Upper lobe of left lung (tissue), 6 donors: ENCODE data around the gene PNPLA6. TPM values are rescaled to one million over a fixed set of nuclear protein-coding genes. Genes with fewer than 3 reads are reported as not detected.
A peak's percentile ranks its signal among the peaks of the same experiment; 100 is the strongest.

Experiments used
- ATAC-seq, 2 donors: fragments of 200-7000 bp; cut with Tn5 transposase; one replicate each; pipeline ENCODE4 v1.9.1; 2022; ENCODE audit warnings: mild to moderate bottlenecking in 2 of 2, moderate library complexity in 2 of 2; ENCODE audit not compliant: low FRiP score in 2 of 2
- DNase-seq, 2 donors: peaks; one replicate each; pipeline ENCODE4 v3.0.0-alpha.2; 2019 to 2020
- H3K27ac ChIP-seq, 4 donors: fragments of 200-600 bp; sonication (generic); one replicate each; pipeline ENCODE4 v1.5.1; 2016 to 2019
- H3K27me3 ChIP-seq, 4 donors: fragments of 200-600 bp; sonication (generic); one replicate each; pipeline ENCODE4 v1.5.1; 2017 to 2019
- H3K36me3 ChIP-seq, 4 donors: fragments of 200-600 bp; sonication (generic); one replicate each; pipeline ENCODE4 v1.5.1; 2016 to 2019
- H3K4me1 ChIP-seq, 4 donors: fragments of 200-600 bp; sonication (generic); one replicate each; pipeline ENCODE4 v1.5.1; 2018 to 2019
- H3K4me3 ChIP-seq, 4 donors: fragments of 200-600 bp; sonication (generic); one replicate each; pipeline ENCODE4 v1.5.1; 2017 to 2019; ENCODE audit warnings: mild to moderate bottlenecking in 2 of 4, moderate library complexity in 1 of 4
- H3K9me3 ChIP-seq, 4 donors: fragments of 200-600 bp; sonication (generic); one replicate each; pipeline ENCODE4 v1.5.1; 2018 to 2019
- CTCF ChIP-seq, 6 experiments: fragments of 450-650 bp in 4 of 6; fragments of 200-600 bp in 2 of 6; sonication (generic) in 2 of 6; IDR thresholded peaks; one replicate each; pipeline ENCODE4 v1.5.1; 2016 to 2019; ENCODE audit warnings: antibody characterized with exemption in 6 of 6
- EP300 ChIP-seq, 4 donors: sonication (generic); formaldehyde crosslinking; IDR thresholded peaks; one replicate each; pipeline ENCODE4 v1.5.1; 2017; ENCODE audit warnings: antibody characterized with exemption in 4 of 4, control low read depth in 2 of 4
- POLR2A ChIP-seq, 4 donors: fragments of 450-650 bp; IDR thresholded peaks; one replicate each; pipeline ENCODE4 v1.5.1; 2016 to 2017; ENCODE audit warnings: antibody characterized with exemption in 4 of 4, mild to moderate bottlenecking in 2 of 4
- POLR2AphosphoS5 ChIP-seq, 2 donors: sonication (generic); formaldehyde crosslinking; IDR thresholded peaks; one replicate each; pipeline ENCODE4 v1.5.1; 2017; ENCODE audit warnings: antibody characterized with exemption in 2 of 2
- WGBS, 2 donors: methylation state at CpG; one replicate each; pipeline ENCODE4 v1.1.5; 2017 to 2018; 5-methylcytosine and 5-hydroxymethylcytosine counted together
- total RNA-seq, 6 donors: library from RNA; depleted of rRNA in 4 of 6; stranded (reverse); fragments of >200 nt in 4 of 6; gene quantifications; one replicate each; pipeline versions ENCODE4 v1.1.0 to v1.2.1, GENCODE V29; 2016 to 2021
- donor health status: DM: no; HTN: no; CAD: no; lungs with moderate emphysema.
- donor health status: DM: no; HTN: yes; CAD: no; lungs with severe emphysema.

PNPLA6 gene
- total RNA-seq, 6 donors from 2014 or later: 125 to 412 (median 328) TPM

GRCh38 chr19:7596211-7596937 is 60.9 kb downstream of the PNPLA6 start:
- Histone ChIP-seq H3K4me3 (peak overlapping the region in 3 of 4 donors; percentile 56 to 60 (median 56)), H3K36me3 (no peaks in the 10 kb centered on the region), H3K27ac (peak overlapping the region in 3 of 4 donors; percentile 35 to 66 (median 64)), H3K27me3 (peaks cover 0 to 8% (median 4%) of the 10 kb centered on the region in 4 donors), H3K4me1 (peaks cover 2 to 21% (median 7%) of the 10 kb centered on the region in 4 donors), H3K9me3 (no peaks in the 10 kb centered on the region)
- ATAC-seq: no peak
- WGBS, 2 donors: 0 to 3% methylated on average over 12 to 29 of the region's 70 CpGs
- TF ChIP-seq POLR2A (IDR thresholded peaks at IDR 0.05) (no peak), CTCF (IDR thresholded peaks at IDR 0.05) (no peak), POLR2AphosphoS5 (IDR thresholded peaks at IDR 0.05) (no peak), EP300 (IDR thresholded peaks at IDR 0.05) (no peak)
- DNase-seq: peak in 1 of 2 donors; percentile 68

GRCh38 chr19:7597689-7598088 is 62.2 kb downstream of the PNPLA6 start:
- Histone ChIP-seq H3K9me3 (no peaks in the 10 kb centered on the region), H3K27me3 (peaks cover 0 to 8% (median 4%) of the 10 kb centered on the region in 4 donors), H3K4me3 (no peak overlapping the region), H3K36me3 (no peaks in the 10 kb centered on the region), H3K27ac (no peak overlapping the region), H3K4me1 (peaks cover 6 to 21% (median 8%) of the 10 kb centered on the region in 4 donors)
- DNase-seq (no peak), ATAC-seq (no peak)
- no peak for TF ChIP-seq EP300 (IDR thresholded peaks at IDR 0.05)
- 73% methylated on average over 9 of the region's 9 CpGs for WGBS, 2 donors

GRCh38 chr19:7598180-7598579 is 62.7 kb downstream of the PNPLA6 start:
- peaks cover 0 to 8% (median 4%) of the 10 kb centered on the region in 4 donors for H3K27me3 ChIP-seq
- H3K27ac ChIP-seq: no peak overlapping the region
- ATAC-seq: no peak
- no peak overlapping the region for H3K4me3 ChIP-seq
- no peaks in the 10 kb centered on the region for H3K9me3 ChIP-seq
- 73 to 76% methylated on average over 6 of the region's 6 CpGs for WGBS, 2 donors
- DNase-seq: no peak
- H3K4me1 ChIP-seq: peaks cover 6 to 21% (median 9%) of the 10 kb centered on the region in 4 donors
- H3K36me3 ChIP-seq: no peaks in the 10 kb centered on the region
- no peak for TF ChIP-seq EP300 (IDR thresholded peaks at IDR 0.05)
- TF ChIP-seq CTCF (IDR thresholded peaks at IDR 0.05): no peak
- TF ChIP-seq POLR2AphosphoS5 (IDR thresholded peaks at IDR 0.05): no peak
- TF ChIP-seq POLR2A (IDR thresholded peaks at IDR 0.05): no peak

- TF ChIP-seq POLR2A (IDR thresholded peaks at IDR 0.05): no peak
- no peak for TF ChIP-seq CTCF (IDR thresholded peaks at IDR 0.05)
- TF ChIP-seq EP300 (IDR thresholded peaks at IDR 0.05): no peak
- TF ChIP-seq POLR2AphosphoS5 (IDR thresholded peaks at IDR 0.05): no peak
- ATAC-seq: no peak
- DNase-seq: no peak
- peaks cover 0 to 8% (median 4%) of the 10 kb centered on the region in 4 donors for H3K27me3 ChIP-seq
- no peak overlapping the region for H3K4me3 ChIP-seq
- H3K4me1 ChIP-seq: peaks cover 6 to 15% (median 11%) of the 10 kb centered on the region in 4 donors
- no peaks in the 10 kb centered on the region for H3K9me3 ChIP-seq
- no peak overlapping the region for H3K27ac ChIP-seq
- H3K36me3 ChIP-seq: no peaks in the 10 kb centered on the region
Observed at GRCh38 chr19:7600721-7601120, 65.2 kb downstream of the PNPLA6 start.

GRCh38 chr19:7602240-7602934 is 66.9 kb downstream of the PNPLA6 start:
- no peaks in the 10 kb centered on the region for H3K9me3 ChIP-seq
- peak overlapping the region in 3 of 4 donors; percentile 38 to 51 (median 48) for H3K27ac ChIP-seq
- H3K36me3 ChIP-seq: no peaks in the 10 kb centered on the region
- ATAC-seq (peak in 1 of 2 donors; percentile 15), DNase-seq (peak in 1 of 2 donors; percentile 75)
- H3K4me1 ChIP-seq: peaks cover 0 to 15% (median 0%) of the 10 kb centered on the region in 4 donors
- H3K4me3 ChIP-seq: no peak overlapping the region
- TF ChIP-seq CTCF (IDR thresholded peaks at IDR 0.05) (no peak), POLR2A (IDR thresholded peaks at IDR 0.05) (no peak), EP300 (IDR thresholded peaks at IDR 0.05) (no peak), POLR2AphosphoS5 (IDR thresholded peaks at IDR 0.05) (no peak)
- 29 to 41% methylated on average over 15 of the region's 15 CpGs for WGBS, 2 donors
- no peaks in the 10 kb centered on the region for H3K27me3 ChIP-seq
